Measurements from ENCODE around the gene CCDC47. TPM values are rescaled to one million over a fixed set of nuclear protein-coding genes. Genes with fewer than 3 reads are reported as not detected.

CCDC47 gene
- total RNA-seq, 1 experiment from 2014 or later, result 117 TPM

GRCh38 chr17:63816669-63817068, 43.3 kb upstream of the CCDC47 start:
- POLR2A ChIA-PET, result no interaction called here
- Histone ChIP-seq H3K27me3 (ENCODE audit: insufficient read depth, low read length) (no peaks in the 10 kb centered on the region), H3K9me2 (ENCODE audit: insufficient read depth) (no peaks in the 10 kb centered on the region), H3K4me1 (ENCODE audit: control insufficient read depth in 1 of 2, insufficient read depth in 2 of 2, low read length in 2 of 2) (no peaks in the 10 kb centered on the region), H4K20me1 (ENCODE audit: insufficient read depth) (peaks cover 4% of the 10 kb centered on the region; the same call in 1 of the 2 replicates), H3K9me3 (ENCODE audit: control insufficient read depth in 1 of 2, insufficient read depth in 1 of 2, low read depth in 1 of 2, low read length in 2 of 2) (no peaks in the 10 kb centered on the region), H3K9ac (ENCODE audit: low read length) (no peak overlapping the region), H3K4me2 (ENCODE audit: low read length) (no peak overlapping the region), H3K4me3 (replicated peaks in 1 of 2; ENCODE audit: low read depth in 1 of 2, low read length in 2 of 2) (no peak overlapping the region), H3K36me3 (ENCODE audit: control insufficient read depth in 1 of 2, insufficient read depth in 2 of 2, low read length in 2 of 2) (peaks cover 91 to 95% of the 10 kb centered on the region in 2 experiments), H3K79me2 (ENCODE audit: insufficient read depth, low read length) (peaks cover 60% of the 10 kb centered on the region), H3K27ac (ENCODE audit: low read depth, low read length) (no peak overlapping the region), H2AFZ (ENCODE audit: low read depth, low read length, poor library complexity, severe bottlenecking) (no peak overlapping the region)
- DNase-seq (ENCODE audit: low read depth, low spot score) (no peak), ATAC-seq (no peak)
- no TSS peak for BruUV-seq (replicated peaks)
- CTCF ChIA-PET, result no interaction called here
- intact Hi-C loops (cut with micrococcal nuclease), result no loop called here
- RAD21 ChIA-PET (ENCODE audit: low non-redundant PET in 1 of 2, low total read pairs in 2 of 2, uncharacterized antibody in 2 of 2, unreplicated experiment in 2 of 2), result no interaction called here
- no peak for TF ChIP-seq EZH2 (IDR thresholded peaks at IDR 0.05)
- no peak for TF ChIP-seq REST (IDR thresholded peaks at IDR 0.05; ENCODE audit: low read depth)
- no peak for TF ChIP-seq YY1 (IDR thresholded peaks at IDR 0.05; ENCODE audit: extremely low read depth, insufficient replicate concordance, low read depth, low read length)
- TF ChIP-seq ZBTB33 (IDR thresholded peaks at IDR 0.05; ENCODE audit: extremely low read depth, insufficient replicate concordance, low read length), result no peak
- no peak for TF ChIP-seq ELF1 (IDR thresholded peaks at IDR 0.05; ENCODE audit: borderline replicate concordance, low read depth)
- TF ChIP-seq SP1 (IDR thresholded peaks at IDR 0.05; ENCODE audit: low read depth), result no peak
- no peak for TF ChIP-seq FOSL1 (IDR thresholded peaks at IDR 0.05; ENCODE audit: low read depth)
- no peak for TF ChIP-seq SIN3A (IDR thresholded peaks at IDR 0.05; ENCODE audit: low read depth)
- no peak for TF ChIP-seq POLR2AphosphoS5 (IDR thresholded peaks at IDR 0.05; ENCODE audit: low read depth, low read length)
- TF ChIP-seq ATF3 (IDR thresholded peaks at IDR 0.05), result no peak
